ENCODE results near the gene ZSCAN20.

ZSCAN20 gene

GRCh38 chr1:33472269-33472980 is at the start of gene ZSCAN20:
Gene ZSCAN20 (plus strand): TSS chr1:33472645. CDS start chr1:33479289, 6,644 bp downstream.
- DNase-seq (ENCODE audit: low read depth in 2 of 2): peak; percentile 80 to 88

GRCh38 chr1:33424205-33424604 is 48.2 kb upstream of the ZSCAN20 start:
- no peak for DNase-seq (ENCODE audit: low read depth in 2 of 2)

DNA sequence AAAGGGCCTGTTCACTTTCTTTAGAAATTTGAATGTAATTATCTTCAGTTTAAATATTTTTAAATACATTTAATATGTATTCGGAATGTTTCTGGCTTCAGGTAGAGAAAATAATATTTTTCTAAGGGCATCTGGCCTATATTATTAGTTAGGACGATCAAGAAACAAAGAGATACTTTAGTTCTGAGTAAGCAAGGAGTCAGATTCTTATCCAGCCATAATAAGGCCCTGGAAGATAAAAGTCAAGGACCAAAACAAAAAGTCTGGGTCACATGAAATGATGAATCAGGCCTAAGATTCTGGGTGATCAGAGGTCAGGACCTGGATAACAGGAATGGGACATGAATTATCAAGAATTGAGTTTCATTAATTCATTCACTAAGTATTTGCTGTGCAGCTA is 47.8 kb upstream of the ZSCAN20 start:
- DNase-seq (ENCODE audit: low read depth in 2 of 2): no peak

DNA sequence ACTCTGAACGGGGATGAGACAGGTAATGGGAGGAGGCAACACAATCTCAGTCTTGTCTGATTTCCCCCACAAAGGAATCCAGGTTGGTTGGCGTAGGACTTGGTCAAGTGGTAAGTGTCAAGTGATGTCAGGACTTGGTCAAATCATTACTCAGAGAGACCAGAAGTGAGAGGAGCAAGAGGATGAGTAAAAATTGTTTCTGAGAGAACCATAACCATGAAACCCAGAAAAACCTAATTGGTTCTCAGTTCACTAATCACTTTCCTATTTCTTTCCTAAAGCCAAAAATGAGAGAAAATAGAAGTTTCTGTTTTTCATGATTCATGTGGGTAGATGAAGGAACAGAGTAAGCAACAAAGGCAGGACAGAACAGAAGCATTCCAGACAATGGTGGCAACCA is 46.5 kb upstream of the ZSCAN20 start:
- no peak for DNase-seq (ENCODE audit: low read depth in 2 of 2)

DNA sequence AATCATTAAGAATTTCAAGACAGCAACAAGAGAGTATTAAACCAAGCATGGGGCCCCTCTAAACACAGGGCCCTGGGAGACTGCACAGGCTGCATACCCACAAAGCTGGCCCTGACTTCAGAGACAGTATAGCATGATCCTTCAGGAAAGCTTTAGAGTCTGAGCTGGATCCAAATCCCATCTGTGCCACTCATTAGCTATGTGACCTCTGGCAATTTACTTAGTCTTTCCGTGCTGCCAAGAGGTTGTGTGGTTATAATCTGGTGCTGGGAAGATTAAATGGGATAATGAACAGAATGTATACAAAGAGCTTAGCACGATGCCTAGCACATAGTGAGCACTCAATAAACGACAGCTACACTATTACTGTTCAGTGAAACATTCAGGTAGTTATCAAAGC is 45.5 kb upstream of the ZSCAN20 start:
- no peak for DNase-seq (ENCODE audit: low read depth in 2 of 2)

- no peak for DNase-seq (ENCODE audit: low read depth in 2 of 2)
These were observed 43.8 kb upstream of the ZSCAN20 start for GRCh38 chr1:33428661-33429060.

- no peak for DNase-seq (ENCODE audit: low read depth in 2 of 2)
These were observed 43.1 kb upstream of the ZSCAN20 start for GRCh38 chr1:33429332-33429731.

- DNase-seq (ENCODE audit: low read depth in 2 of 2): no peak
These were observed 42.4 kb upstream of the ZSCAN20 start for GRCh38 chr1:33429856-33430691.

GRCh38 chr1:33430692-33431593 is 41.5 kb upstream of the ZSCAN20 start, which contains the start of gene PHC2:
Gene PHC2 (minus strand): TSS chr1:33431095. CDS start chr1:33375539, 55,556 bp downstream.
- peak; percentile 85 to 86 for DNase-seq (ENCODE audit: low read depth in 2 of 2)

GRCh38 chr1:33433509-33434362 is 38.7 kb upstream of the ZSCAN20 start:
- no peak for DNase-seq (ENCODE audit: low read depth in 2 of 2)

GRCh38 chr1:33434363-33434750 is 38.1 kb upstream of the ZSCAN20 start:
- DNase-seq (ENCODE audit: low read depth in 2 of 2): no peak

DNA sequence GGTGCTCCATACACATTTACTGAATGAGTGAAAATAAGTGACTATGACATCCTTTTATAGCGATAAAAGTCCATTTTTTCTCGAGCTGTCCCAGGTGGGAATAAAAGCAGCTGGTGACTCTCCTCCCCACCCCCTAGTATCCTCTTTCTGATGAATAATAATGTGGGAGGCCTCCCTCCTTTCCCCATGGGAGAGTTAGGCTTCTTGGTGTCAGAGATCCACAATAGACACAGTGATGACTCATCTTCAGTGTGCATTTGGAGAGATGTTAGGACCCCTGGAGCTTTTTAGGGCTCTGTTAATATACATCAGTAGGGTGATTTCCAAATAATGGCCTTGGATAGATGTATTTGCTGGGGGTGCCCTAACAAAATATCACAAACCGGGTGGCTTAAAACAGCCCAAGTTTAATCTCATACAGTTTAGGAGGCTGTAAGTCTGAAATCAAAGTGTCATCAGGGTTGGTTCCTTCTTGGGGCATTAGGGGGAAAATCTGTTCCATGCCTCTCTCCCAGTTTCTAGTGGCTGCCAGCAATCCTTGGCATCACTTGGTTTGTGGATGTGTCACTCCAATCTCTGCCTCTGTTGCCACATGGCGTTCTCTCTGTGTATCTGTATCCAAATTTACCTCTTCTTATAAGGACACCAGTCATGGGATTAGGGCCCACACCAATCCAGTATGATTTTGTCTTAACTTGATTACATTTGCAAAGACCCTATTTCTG is 37.2 kb upstream of the ZSCAN20 start:
- DNase-seq (ENCODE audit: low read depth in 2 of 2): no peak

- no peak for DNase-seq (ENCODE audit: low read depth in 2 of 2)
These were observed 35.7 kb upstream of the ZSCAN20 start for GRCh38 chr1:33436557-33437285.

GRCh38 chr1:33438364-33439160 is 33.9 kb upstream of the ZSCAN20 start:
- DNase-seq (ENCODE audit: low read depth in 2 of 2): no peak

- no peak for DNase-seq (ENCODE audit: low read depth in 2 of 2)
These were observed 32.8 kb upstream of the ZSCAN20 start for GRCh38 chr1:33439662-33440061.

DNA sequence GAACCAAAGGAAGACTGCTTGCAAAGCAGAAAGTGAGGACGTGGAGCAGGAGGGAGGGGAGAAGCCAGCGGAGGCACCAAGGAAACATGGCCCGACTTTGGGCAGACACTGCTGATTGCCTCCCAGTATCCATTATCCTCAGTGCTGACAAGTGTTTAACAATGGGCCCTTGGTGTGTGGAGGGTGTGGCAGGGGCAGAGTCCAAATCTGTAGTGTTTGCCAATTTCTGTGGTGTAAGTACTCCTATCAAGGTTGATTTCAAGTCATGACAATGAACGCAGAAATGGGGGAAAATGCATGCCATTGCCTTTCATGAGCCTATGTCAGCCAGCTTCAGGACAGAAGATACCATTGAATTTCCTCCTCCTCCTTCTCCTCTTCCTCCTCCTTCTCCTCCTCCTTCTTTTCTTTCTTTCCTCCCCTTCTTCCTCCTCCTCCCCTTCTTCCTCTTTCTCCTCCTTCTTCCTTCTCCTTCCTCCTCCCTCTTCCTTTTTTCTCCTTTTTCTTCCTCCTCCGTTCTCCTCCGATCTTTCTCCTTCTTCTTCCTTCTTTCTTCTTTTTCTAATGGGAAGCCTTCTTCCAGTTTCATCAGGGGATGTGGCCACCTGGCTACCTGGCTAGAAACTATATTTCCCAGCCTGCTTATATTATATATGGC is 31.2 kb upstream of the ZSCAN20 start:
- DNase-seq (ENCODE audit: low read depth in 2 of 2): no peak

GRCh38 chr1:33442141-33442540 is 30.3 kb upstream of the ZSCAN20 start:
- DNase-seq (ENCODE audit: low read depth in 2 of 2): no peak

DNA sequence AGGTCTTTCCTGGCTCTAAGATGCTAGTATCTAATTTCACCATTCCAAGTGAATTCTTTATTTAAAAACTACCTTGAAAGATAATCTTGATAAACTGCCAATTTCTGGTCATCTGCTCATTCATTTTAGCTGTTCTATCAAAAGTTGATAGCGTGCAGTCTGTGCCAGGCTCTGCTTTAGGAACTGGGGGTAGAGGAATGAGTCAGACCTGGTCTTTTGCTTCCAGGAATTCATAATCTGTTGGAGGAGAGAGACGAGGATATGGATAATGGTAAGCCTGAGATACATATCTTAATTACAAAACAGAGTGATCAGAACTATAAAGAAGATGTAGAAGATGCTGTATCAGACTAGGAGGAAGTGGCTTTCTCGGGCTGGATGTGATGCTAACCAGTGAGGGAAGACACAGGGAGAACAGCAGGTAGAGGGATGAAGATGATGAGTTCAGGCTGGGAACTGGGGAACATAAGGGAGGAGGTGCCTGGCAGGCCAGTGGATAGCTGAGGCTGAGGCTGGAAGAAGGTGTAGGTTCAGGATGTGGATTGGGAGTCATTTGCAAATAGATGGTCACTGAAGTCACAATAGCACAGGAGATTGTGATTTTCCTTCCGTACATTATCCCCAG is 29.3 kb upstream of the ZSCAN20 start:
- DNase-seq (ENCODE audit: low read depth in 2 of 2): no peak

Data from stimulated activated CD8-positive, alpha-beta memory T cell treated with anti-CD3 and anti-CD28 coated beads, Interleukin-2, amount 100 ng/mL, for 48 hours (primary cell).